Fibroblast of lung (primary cell): ENCODE measurements around the gene BPIFB3. TPM values are rescaled to one million over a fixed set of nuclear protein-coding genes. Genes with fewer than 3 reads are reported as not detected.

Experiments
- DNase-seq, 2 donors: peaks; one replicate each; pipeline versions ENCODE4 v3.0.0 to v3.0.0-alpha.2; 2010; ENCODE audit warnings: low read depth in 2 of 2
- H2AFZ ChIP-seq: 2 replicates; pipeline ENCODE4 v1.5.1; 2012; ENCODE audit warnings: low read length, control low read depth, inconsistent platforms
- H3K27ac ChIP-seq: 2 replicates; pipeline ENCODE4 v1.5.1; 2011; ENCODE audit warnings: low read length, control low read depth; ENCODE audit not compliant: insufficient read depth
- H3K27me3 ChIP-seq: 2 replicates; pipeline ENCODE4 v1.5.1; 2011; ENCODE audit warnings: mild to moderate bottlenecking, low read length; ENCODE audit not compliant: control insufficient read depth, insufficient read depth
- H3K36me3 ChIP-seq: 2 replicates; pipeline ENCODE4 v1.5.1; 2011; ENCODE audit warnings: low read length; ENCODE audit not compliant: control insufficient read depth, insufficient read depth
- H3K4me1 ChIP-seq: 2 replicates; pipeline ENCODE4 v1.5.1; 2011; ENCODE audit warnings: low read length; ENCODE audit not compliant: control insufficient read depth, insufficient read depth; ENCODE audit errors: extremely low read depth
- H3K4me2 ChIP-seq: 2 replicates; pipeline ENCODE4 v1.5.1; 2011; ENCODE audit warnings: low read length, control low read depth; ENCODE audit not compliant: insufficient read depth; ENCODE audit errors: extremely low read depth
- H3K4me3 ChIP-seq, 4 experiments: fragments of 200-600 bp in 1 of 4; sonication (generic) in 1 of 4; replicated peaks in 1 of 4; 2 replicates each; pipeline ENCODE4 v1.5.1; 2011 to 2016; ENCODE audit warnings: low read length in 4 of 4, low read depth in 3 of 4, mild to moderate bottlenecking in 3 of 4, control low read depth in 2 of 4, inconsistent platforms in 1 of 4, mixed read lengths in 1 of 4; ENCODE audit not compliant: insufficient read depth in 1 of 4; ENCODE audit errors: control extremely low read depth in 1 of 4
- H3K79me2 ChIP-seq: 2 replicates; pipeline ENCODE4 v1.5.1; 2012; ENCODE audit warnings: mild to moderate bottlenecking, low read length, inconsistent platforms; ENCODE audit not compliant: control insufficient read depth, insufficient read depth
- H3K9ac ChIP-seq: 2 replicates; pipeline ENCODE4 v1.5.1; 2011; ENCODE audit warnings: mild to moderate bottlenecking, low read length, control low read depth; ENCODE audit not compliant: insufficient read depth
- H3K9me3 ChIP-seq: 2 replicates; pipeline ENCODE4 v1.5.1; 2012; ENCODE audit warnings: low read depth, low read length; ENCODE audit not compliant: control insufficient read depth, insufficient read depth
- H4K20me1 ChIP-seq: 2 replicates; pipeline ENCODE4 v1.5.1; 2011; ENCODE audit warnings: low read length; ENCODE audit not compliant: control insufficient read depth, insufficient read depth; ENCODE audit errors: extremely low read depth
- EZH2 ChIP-seq: IDR thresholded peaks from 2 replicates; pipeline ENCODE4 v1.5.1; 2012; ENCODE audit warnings: low read length, control low read depth, mild to moderate bottlenecking; ENCODE audit errors: missing control alignments
- polyA minus RNA-seq: library from RNA; depleted of rRNA, polyadenylated mRNA; stranded (reverse); fragments of >200 nt; gene quantifications from 2 replicates; pipeline ENCODE4 v1.2.3, GENCODE V29; 2011; ENCODE audit warnings: low replicate concordance
- polyA plus RNA-seq, 2 donors: library from polyadenylated mRNA; depleted of rRNA in 1 of 2; stranded (reverse) in 1 of 2; unstranded in 1 of 2; fragments of >200 nt; gene quantifications; 2 replicates each; pipeline ENCODE4 v1.2.1, GENCODE V29; 2011 to 2012; ENCODE audit warnings: missing spikeins in 1 of 2
- total RNA-seq: library from RNA; depleted of rRNA; stranded (reverse); fragments of >200 nt; gene quantifications from 2 replicates; pipeline ENCODE4 v1.2.1, GENCODE V29; 2014
- TF ChIP-seq, protein P1 (sequence below), 2 donors: IDR thresholded peaks in 1 of 2; conservative IDR thresholded peaks in 1 of 2; 1 replicate in 1 of 2; 2 replicates in 1 of 2; pipeline ENCODE4 v1.5.1; 2011 to 2012; ENCODE audit warnings: low read length in 2 of 2, control low read depth in 1 of 2, inconsistent platforms in 1 of 2, low read depth in 1 of 2, mild to moderate bottlenecking in 1 of 2

The BPIFB3 gene, protein sequence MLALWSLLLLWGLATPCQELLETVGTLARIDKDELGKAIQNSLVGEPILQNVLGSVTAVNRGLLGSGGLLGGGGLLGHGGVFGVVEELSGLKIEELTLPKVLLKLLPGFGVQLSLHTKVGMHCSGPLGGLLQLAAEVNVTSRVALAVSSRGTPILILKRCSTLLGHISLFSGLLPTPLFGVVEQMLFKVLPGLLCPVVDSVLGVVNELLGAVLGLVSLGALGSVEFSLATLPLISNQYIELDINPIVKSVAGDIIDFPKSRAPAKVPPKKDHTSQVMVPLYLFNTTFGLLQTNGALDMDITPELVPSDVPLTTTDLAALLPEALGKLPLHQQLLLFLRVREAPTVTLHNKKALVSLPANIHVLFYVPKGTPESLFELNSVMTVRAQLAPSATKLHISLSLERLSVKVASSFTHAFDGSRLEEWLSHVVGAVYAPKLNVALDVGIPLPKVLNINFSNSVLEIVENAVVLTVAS
- total RNA-seq (not detected in 2 replicates), polyA plus RNA-seq (not detected in 2 replicates), polyA minus RNA-seq (not detected in 2 replicates)
- polyA plus RNA-seq (2012), result not detected in 2 replicates

DNA sequence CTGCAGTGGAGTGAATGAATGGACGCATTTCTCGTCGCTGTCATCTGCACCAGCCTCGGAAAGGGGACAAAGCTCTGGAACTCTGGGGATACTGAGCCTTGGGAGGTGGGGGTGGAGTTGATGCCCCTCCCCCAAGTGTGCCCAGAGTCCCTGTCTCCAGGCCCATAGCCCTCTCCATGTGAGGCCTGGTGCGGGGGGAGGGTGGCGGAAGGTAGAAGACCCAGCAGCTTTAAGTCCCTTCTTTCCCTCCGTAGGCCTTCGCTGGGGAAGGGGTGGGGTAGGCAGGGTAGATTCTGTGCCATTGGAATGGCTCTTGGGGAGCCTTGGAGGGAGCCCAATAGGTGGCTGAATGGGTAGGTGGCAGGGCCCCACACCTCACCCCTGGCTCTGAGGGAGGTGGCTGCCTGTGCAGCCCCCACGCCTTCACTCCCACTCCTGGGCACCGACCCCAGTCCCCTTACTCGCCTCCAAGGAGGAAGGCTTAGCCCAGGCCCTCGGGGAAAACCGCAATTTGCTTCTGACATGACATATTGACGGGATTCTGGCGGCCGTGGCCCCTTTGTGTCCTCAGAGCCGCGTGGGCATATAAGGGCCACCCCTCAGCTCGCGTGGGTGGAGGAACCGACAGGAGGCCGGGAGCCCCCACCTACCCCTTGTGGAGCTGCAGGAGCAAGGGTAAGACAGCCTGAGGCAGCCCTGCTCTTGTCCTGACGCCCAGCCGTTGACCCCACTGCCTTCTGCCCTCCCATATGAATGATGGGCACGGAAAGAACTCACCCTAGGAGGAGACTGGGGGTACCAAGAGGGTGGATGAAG, at the start of gene BPIFB3:
Gene BPIFB3 (plus strand): TSS at position 613 of the 816 bp plus-strand sequence. CDS start 1,533 bp downstream, outside the sequence.
- H2AFZ ChIP-seq, result no peak within 1 kb of the TSS
- H3K36me3 ChIP-seq, result no peaks in the 10 kb centered on the region
- no peaks in the 10 kb centered on the region for H4K20me1 ChIP-seq
- no peak within 1 kb of the TSS for H3K4me3 ChIP-seq
- no peaks in the 10 kb centered on the region for H3K79me2 ChIP-seq
- no peaks in the 10 kb centered on the region for H3K27me3 ChIP-seq
- H3K4me1 ChIP-seq, result no peaks in the 10 kb centered on the region
- DNase-seq, result no peak
- TF ChIP-seq EZH2, result no peak
- TF ChIP-seq, protein P1, sequence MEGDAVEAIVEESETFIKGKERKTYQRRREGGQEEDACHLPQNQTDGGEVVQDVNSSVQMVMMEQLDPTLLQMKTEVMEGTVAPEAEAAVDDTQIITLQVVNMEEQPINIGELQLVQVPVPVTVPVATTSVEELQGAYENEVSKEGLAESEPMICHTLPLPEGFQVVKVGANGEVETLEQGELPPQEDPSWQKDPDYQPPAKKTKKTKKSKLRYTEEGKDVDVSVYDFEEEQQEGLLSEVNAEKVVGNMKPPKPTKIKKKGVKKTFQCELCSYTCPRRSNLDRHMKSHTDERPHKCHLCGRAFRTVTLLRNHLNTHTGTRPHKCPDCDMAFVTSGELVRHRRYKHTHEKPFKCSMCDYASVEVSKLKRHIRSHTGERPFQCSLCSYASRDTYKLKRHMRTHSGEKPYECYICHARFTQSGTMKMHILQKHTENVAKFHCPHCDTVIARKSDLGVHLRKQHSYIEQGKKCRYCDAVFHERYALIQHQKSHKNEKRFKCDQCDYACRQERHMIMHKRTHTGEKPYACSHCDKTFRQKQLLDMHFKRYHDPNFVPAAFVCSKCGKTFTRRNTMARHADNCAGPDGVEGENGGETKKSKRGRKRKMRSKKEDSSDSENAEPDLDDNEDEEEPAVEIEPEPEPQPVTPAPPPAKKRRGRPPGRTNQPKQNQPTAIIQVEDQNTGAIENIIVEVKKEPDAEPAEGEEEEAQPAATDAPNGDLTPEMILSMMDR (conservative IDR thresholded peaks at IDR 0.05 in 1 of 2, IDR thresholded peaks at IDR 0.05 in 1 of 2; ENCODE audit: low read depth in 1 of 2, low read length in 2 of 2), result no peak
- H3K9ac ChIP-seq, result no peak within 1 kb of the TSS
- no peaks in the 10 kb centered on the region for H3K9me3 ChIP-seq
- no peak within 1 kb of the TSS for H3K27ac ChIP-seq
- no peak within 1 kb of the TSS for H3K4me2 ChIP-seq

DNA sequence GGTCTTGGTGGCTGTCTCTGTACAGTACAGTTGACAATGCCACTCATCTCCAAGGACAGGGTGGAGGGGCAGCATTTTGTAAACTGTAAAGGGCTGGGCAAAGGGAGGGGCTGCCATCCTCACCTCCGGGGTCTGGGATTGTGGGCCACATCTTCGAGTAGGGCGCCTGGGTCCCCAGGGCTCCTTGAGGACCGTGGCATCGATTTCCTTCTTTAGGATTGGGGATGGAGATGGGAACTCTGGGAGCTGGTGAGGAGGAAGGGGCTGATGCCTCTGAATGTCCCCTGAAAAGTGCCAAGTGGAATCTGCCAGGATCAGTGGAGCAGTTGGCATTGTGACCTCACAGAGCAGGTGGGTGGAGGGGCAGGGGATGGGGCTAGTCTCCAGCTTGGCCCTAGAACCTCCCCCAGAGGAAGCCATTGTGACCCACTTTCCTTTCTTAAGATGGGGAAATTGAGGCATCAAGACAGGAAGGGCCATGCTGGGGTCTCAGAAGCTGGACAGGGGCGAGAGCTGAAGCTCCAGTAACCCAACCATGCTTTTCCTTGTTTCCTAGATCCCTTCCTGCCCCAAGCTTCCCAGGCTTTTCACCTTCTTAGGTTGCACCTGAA, 49.5 kb upstream of the BPIFB3 start, which contains the start of gene SUN5:
Gene SUN5 (minus strand): TSS at position 293 of the 611 bp plus-strand sequence. CDS start 93 bp downstream, at position 200.
- Histone ChIP-seq H3K36me3 (no peaks in the 10 kb centered on the region), H4K20me1 (no peaks in the 10 kb centered on the region), H2AFZ (no peak within 1 kb of the TSS), H3K27ac (no peak within 1 kb of the TSS), H3K9me3 (no peaks in the 10 kb centered on the region), H3K27me3 (no peaks in the 10 kb centered on the region), H3K4me1 (no peaks in the 10 kb centered on the region), H3K4me2 (no peak within 1 kb of the TSS), H3K4me3 (no peak within 1 kb of the TSS), H3K9ac (no peak within 1 kb of the TSS), H3K79me2 (no peaks in the 10 kb centered on the region)
- no peak for TF ChIP-seq EZH2
- TF ChIP-seq, protein P1 (conservative IDR thresholded peaks at IDR 0.05 in 1 of 2, IDR thresholded peaks at IDR 0.05 in 1 of 2; ENCODE audit: low read depth in 1 of 2, low read length in 2 of 2), result no peak
- no peak for DNase-seq
